ENCODE measurements around the gene PLEKHO2.

Gene PLEKHO2

GRCh38 chr15:64894395-64895056, 52.8 kb downstream of the PLEKHO2 start:
- no peak for DNase-seq (ENCODE audit: low read depth)

- DNase-seq (ENCODE audit: low read depth), result no peak
Measured at GRCh38 chr15:64895285-64896065, 53.8 kb downstream of the PLEKHO2 start.

GRCh38 chr15:64896371-64897069, 54.8 kb downstream of the PLEKHO2 start:
- DNase-seq (ENCODE audit: low read depth), result no peak

GRCh38 chr15:64897345-64897985, 55.8 kb downstream of the PLEKHO2 start:
- peak; percentile 69 for DNase-seq (ENCODE audit: low read depth)

GRCh38 chr15:64898406-64898805, 56.7 kb downstream of the PLEKHO2 start:
- DNase-seq (ENCODE audit: low read depth), result no peak

- no peak for DNase-seq (ENCODE audit: low read depth)
Measured at GRCh38 chr15:64901141-64901540, 59.4 kb downstream of the PLEKHO2 start.

- DNase-seq (ENCODE audit: low read depth), result no peak
Measured at GRCh38 chr15:64901914-64902313, 60.2 kb downstream of the PLEKHO2 start.

- DNase-seq (ENCODE audit: low read depth), result no peak
Measured at GRCh38 chr15:64902863-64903262, 61.1 kb downstream of the PLEKHO2 start.

GRCh38 chr15:64903326-64903950, 61.7 kb downstream of the PLEKHO2 start:
- DNase-seq (ENCODE audit: low read depth), result no peak

- no peak for DNase-seq (ENCODE audit: low read depth)
Measured at GRCh38 chr15:64904189-64904588, 62.5 kb downstream of the PLEKHO2 start.

GRCh38 chr15:64905119-64905831, 63.6 kb downstream of the PLEKHO2 start:
- DNase-seq (ENCODE audit: low read depth), result no peak

- DNase-seq (ENCODE audit: low read depth), result no peak
Measured at GRCh38 chr15:64905941-64906340, 64.2 kb downstream of the PLEKHO2 start.

- no peak for DNase-seq (ENCODE audit: low read depth)
Measured at GRCh38 chr15:64906402-64906801, 64.7 kb downstream of the PLEKHO2 start.

GRCh38 chr15:64907991-64908390, 66.3 kb downstream of the PLEKHO2 start:
- no peak for DNase-seq (ENCODE audit: low read depth)

- DNase-seq (ENCODE audit: low read depth), result no peak
Measured at GRCh38 chr15:64909546-64909945, 67.8 kb downstream of the PLEKHO2 start.

GRCh38 chr15:64911311-64912186, 69.8 kb downstream of the PLEKHO2 start, which contains the start of gene ANKDD1A:
TSS of gene ANKDD1A (plus strand) at chr15:64911902. CDS start at chr15:64911931, 29 bp downstream.
- DNase-seq (ENCODE audit: low read depth), result no peak

GRCh38 chr15:64912379-64913325, 70.9 kb downstream of the PLEKHO2 start:
- no peak for DNase-seq (ENCODE audit: low read depth)

GRCh38 chr15:64915518-64916227, 74.0 kb downstream of the PLEKHO2 start:
- DNase-seq (ENCODE audit: low read depth), result no peak
